HTERT RPE-1 (cell line): Measurements from ENCODE around the gene RNASE12.
"Not testable (repeated sequence)": the region's sequence is repeated elsewhere in the genome, so short reads cannot be mapped to it uniquely, and the experiment has no call there.

Experiments used
- in situ Hi-C: fragments of 300-500 bp; cut with MboI; formaldehyde crosslinking; loops from 4 replicates; pipeline ENCODE4 v1.14.3; 2020; ENCODE audit warnings: low sequenced_read_pairs

RNASE12 gene

GRCh38 chr14:20583142-20583541 lies 8.0 kb downstream of the RNASE12 start:
- in situ Hi-C loops = no loop called here

- in situ Hi-C loops = no loop called here
Measured at GRCh38 chr14:20580242-20580641, 10.9 kb downstream of the RNASE12 start.

- in situ Hi-C loops = no loop called here
Measured at GRCh38 chr14:20578784-20579502, 12.2 kb downstream of the RNASE12 start.

- in situ Hi-C loops = no loop called here
Measured at GRCh38 chr14:20578325-20578724, 12.9 kb downstream of the RNASE12 start.

GRCh38 chr14:20572382-20572990 lies 18.7 kb downstream of the RNASE12 start:
- in situ Hi-C loops = not testable (repeated sequence)

- in situ Hi-C loops = not testable (repeated sequence)
Measured at GRCh38 chr14:20570720-20571119, 20.5 kb downstream of the RNASE12 start.

- in situ Hi-C loops = not testable (repeated sequence)
Measured at GRCh38 chr14:20569865-20570264, 21.3 kb downstream of the RNASE12 start.

- in situ Hi-C loops = no loop called here
Measured at GRCh38 chr14:20569066-20569465, 22.1 kb downstream of the RNASE12 start.

- in situ Hi-C loops = no loop called here
Measured at GRCh38 chr14:20568393-20568792, 22.8 kb downstream of the RNASE12 start.

GRCh38 chr14:20567199-20567598 lies 24.0 kb downstream of the RNASE12 start:
- in situ Hi-C loops = not testable (repeated sequence)

- in situ Hi-C loops = no loop called here
Measured at GRCh38 chr14:20564501-20564997, 26.6 kb downstream of the RNASE12 start.

- in situ Hi-C loops = no loop called here
Measured at GRCh38 chr14:20563971-20564370, 27.2 kb downstream of the RNASE12 start.

- in situ Hi-C loops = no loop called here
Measured at GRCh38 chr14:20560961-20561360, 30.2 kb downstream of the RNASE12 start, which contains the start of gene RNASE9. Gene RNASE9, minus strand, starts transcription at chr14:20561047.

GRCh38 chr14:20559461-20559904 lies 31.7 kb downstream of the RNASE12 start:
- in situ Hi-C loops = no loop called here

GRCh38 chr14:20557212-20557542 lies 34.0 kb downstream of the RNASE12 start:
- in situ Hi-C loops = no loop called here

GRCh38 chr14:20556500-20557211 lies 34.5 kb downstream of the RNASE12 start:
- in situ Hi-C loops = no loop called here

GRCh38 chr14:20555845-20556244 lies 35.3 kb downstream of the RNASE12 start:
- in situ Hi-C loops = no loop called here

GRCh38 chr14:20553024-20553423 lies 38.2 kb downstream of the RNASE12 start:
- in situ Hi-C loops = no loop called here

GRCh38 chr14:20551606-20552005 lies 39.6 kb downstream of the RNASE12 start:
- in situ Hi-C loops = no loop called here

- in situ Hi-C loops = no loop called here
Measured at GRCh38 chr14:20550926-20551325, 40.2 kb downstream of the RNASE12 start.

GRCh38 chr14:20548414-20549158 lies 42.6 kb downstream of the RNASE12 start:
- in situ Hi-C loops = no loop called here
